Neural cell (in vitro differentiated cells): ENCODE measurements around the gene FCRL4. TPM values are rescaled to one million over a fixed set of nuclear protein-coding genes. Genes with fewer than 3 reads are reported as not detected.
"Not testable (repeated sequence)": the region's sequence is repeated elsewhere in the genome, so short reads cannot be mapped to it uniquely, and the experiment has no call there.

Source experiments
- H2AFZ ChIP-seq: fragments of 200-600, 300-800 bp; sonication (generic), shearing (Covaris generic); 2 replicates; pipeline ENCODE4 v1.6.0; 2014; ENCODE audit warnings: low read depth, mild to moderate bottlenecking, antibody characterized with exemption, low read length, moderate library complexity
- H3F3A ChIP-seq: fragments of 200-600 bp; shearing (Covaris generic); 2 replicates; pipeline ENCODE4 v1.6.1; 2016; ENCODE audit warnings: mild to moderate bottlenecking, moderate library complexity, mixed read lengths, antibody characterized with exemption, low read length; ENCODE audit not compliant: insufficient read depth, poor library complexity, severe bottlenecking
- H3K27ac ChIP-seq: fragments of 200-600, 300-800 bp; sonication (generic), shearing (Covaris generic); 2 replicates; pipeline ENCODE4 v1.5.1; 2014; ENCODE audit warnings: mild to moderate bottlenecking, low read length, moderate library complexity
- H3K27me3 ChIP-seq: fragments of 300-800, 200-600 bp; sonication (generic), shearing (Covaris generic); 2 replicates; pipeline ENCODE4 v1.6.0; 2014; ENCODE audit warnings: mild to moderate bottlenecking, low read depth, low read length, moderate library complexity; ENCODE audit not compliant: insufficient read depth
- H3K36me3 ChIP-seq: fragments of 300-800, 200-600 bp; sonication (generic), shearing (Covaris generic); 2 replicates; pipeline ENCODE4 v1.5.1; 2014; ENCODE audit warnings: mild to moderate bottlenecking, antibody characterized with exemption, low read length, moderate library complexity; ENCODE audit not compliant: insufficient read depth
- H3K4me2 ChIP-seq: fragments of 300-800, 200-600 bp; sonication (generic), shearing (Covaris generic); 2 replicates; pipeline ENCODE4 v1.6.0; 2014; ENCODE audit warnings: mild to moderate bottlenecking, low read length
- H3K4me3 ChIP-seq: fragments of 300-800, 200-600 bp; sonication (generic), shearing (Covaris generic); 2 replicates; pipeline ENCODE4 v1.5.1; 2014; ENCODE audit warnings: mild to moderate bottlenecking, low read length, moderate library complexity
- H3K79me2 ChIP-seq: fragments of 200-600 bp; shearing (Covaris generic); replicated peaks from 2 replicates; pipeline ENCODE4 v1.6.0; 2014; ENCODE audit warnings: mild to moderate bottlenecking, low read length, moderate library complexity; ENCODE audit not compliant: insufficient read depth
- H3K9ac ChIP-seq: fragments of 300-800, 200-600 bp; sonication (generic), shearing (Covaris generic); 2 replicates; pipeline ENCODE4 v1.6.1; 2016; ENCODE audit warnings: mild to moderate bottlenecking, low read length, mixed read lengths
- H3K9me2 ChIP-seq: fragments of 200-600 bp; shearing (Covaris generic); 2 replicates; pipeline ENCODE4 v1.6.1; 2016; ENCODE audit warnings: mild to moderate bottlenecking, low read length, mixed read lengths; ENCODE audit not compliant: insufficient read depth
- H3K9me3 ChIP-seq: fragments of 200-600, 300-800 bp; sonication (generic), shearing (Covaris generic); 2 replicates; pipeline ENCODE4 v1.6.1; 2016; ENCODE audit warnings: mild to moderate bottlenecking, mixed run types, low read length, moderate library complexity, mixed read lengths
- H4K20me1 ChIP-seq: fragments of 200-600 bp; shearing (Covaris generic); 2 replicates; pipeline ENCODE4 v1.6.1; 2016; ENCODE audit warnings: mild to moderate bottlenecking, mixed run types; ENCODE audit not compliant: insufficient read depth
- CTCF ChIP-seq: fragments of 450-650 bp; IDR thresholded peaks from 2 replicates; pipeline ENCODE4 v1.5.1; 2014; ENCODE audit warnings: antibody characterized with exemption, mild to moderate bottlenecking, moderate library complexity; ENCODE audit not compliant: poor library complexity, severe bottlenecking
- EP300 ChIP-seq: fragments of 450-650 bp; conservative IDR thresholded peaks from 2 replicates; pipeline ENCODE4 v1.6.1; 2014; ENCODE audit warnings: antibody characterized with exemption, mild to moderate bottlenecking, moderate library complexity; ENCODE audit not compliant: poor library complexity, severe bottlenecking
- EZH2 ChIP-seq: fragments of 200-600, 300-800 bp; shearing (Covaris generic), sonication (generic); IDR thresholded peaks from 2 replicates; pipeline ENCODE4 v1.6.1; 2014; ENCODE audit warnings: antibody characterized with exemption, low read length, borderline replicate concordance, mild to moderate bottlenecking; ENCODE audit not compliant: insufficient read depth, poor library complexity, severe bottlenecking
- MXI1 ChIP-seq: fragments of 450-650 bp; conservative IDR thresholded peaks from 2 replicates; pipeline ENCODE4 v1.6.1; 2014; ENCODE audit warnings: antibody characterized with exemption, mild to moderate bottlenecking; ENCODE audit not compliant: poor library complexity, severe bottlenecking
- POLR2AphosphoS5 ChIP-seq: IDR thresholded peaks from 2 replicates; pipeline ENCODE4 v1.6.1; 2012
- RAD21 ChIP-seq: fragments of 450-650 bp; conservative IDR thresholded peaks from 2 replicates; pipeline ENCODE4 v1.6.1; 2014; ENCODE audit warnings: antibody characterized with exemption, mild to moderate bottlenecking, moderate library complexity
- SMC3 ChIP-seq: fragments of 450-650 bp; conservative IDR thresholded peaks from 2 replicates; pipeline ENCODE4 v1.6.1; 2014; ENCODE audit warnings: antibody characterized with exemption, mild to moderate bottlenecking, moderate library complexity; ENCODE audit not compliant: poor library complexity
- TAF1 ChIP-seq: IDR thresholded peaks from 2 replicates; pipeline ENCODE4 v1.6.1; 2012; ENCODE audit warnings: low read depth
- polyA plus RNA-seq: library from polyadenylated mRNA; depleted of rRNA; stranded (reverse); fragments of >200 nt; gene quantifications from 2 replicates; pipeline ENCODE4 v1.2.3, GENCODE V29; 2014
- TF ChIP-seq, protein P1 (sequence below): IDR thresholded peaks from 2 replicates; pipeline ENCODE4 v1.6.1; 2012; ENCODE audit warnings: borderline replicate concordance

FCRL4 gene
- polyA plus RNA-seq, 1 donor from 2014 or later = not detected

GRCh38 chr1:157558119-157558518, 39.8 kb downstream of the FCRL4 start:
- Histone ChIP-seq H3F3A (no peaks in the 10 kb centered on the region), H2AFZ (no peak overlapping the region), H3K9ac (no peak overlapping the region), H3K4me2 (no peak overlapping the region), H3K9me2 (no peaks in the 10 kb centered on the region), H3K27me3 (no peaks in the 10 kb centered on the region), H3K27ac (no peak overlapping the region), H3K4me3 (no peak overlapping the region), H3K36me3 (no peaks in the 10 kb centered on the region), H3K9me3 (no peaks in the 10 kb centered on the region), H3K79me2 (no peaks in the 10 kb centered on the region), H4K20me1 (no peaks in the 10 kb centered on the region)
- TF ChIP-seq RAD21 (no peak), CTCF (no peak), MXI1 (no peak), POLR2AphosphoS5 (no peak), EZH2 (no peak), TAF1 (no peak), SMC3 (no peak)
- TF ChIP-seq, protein P1, sequence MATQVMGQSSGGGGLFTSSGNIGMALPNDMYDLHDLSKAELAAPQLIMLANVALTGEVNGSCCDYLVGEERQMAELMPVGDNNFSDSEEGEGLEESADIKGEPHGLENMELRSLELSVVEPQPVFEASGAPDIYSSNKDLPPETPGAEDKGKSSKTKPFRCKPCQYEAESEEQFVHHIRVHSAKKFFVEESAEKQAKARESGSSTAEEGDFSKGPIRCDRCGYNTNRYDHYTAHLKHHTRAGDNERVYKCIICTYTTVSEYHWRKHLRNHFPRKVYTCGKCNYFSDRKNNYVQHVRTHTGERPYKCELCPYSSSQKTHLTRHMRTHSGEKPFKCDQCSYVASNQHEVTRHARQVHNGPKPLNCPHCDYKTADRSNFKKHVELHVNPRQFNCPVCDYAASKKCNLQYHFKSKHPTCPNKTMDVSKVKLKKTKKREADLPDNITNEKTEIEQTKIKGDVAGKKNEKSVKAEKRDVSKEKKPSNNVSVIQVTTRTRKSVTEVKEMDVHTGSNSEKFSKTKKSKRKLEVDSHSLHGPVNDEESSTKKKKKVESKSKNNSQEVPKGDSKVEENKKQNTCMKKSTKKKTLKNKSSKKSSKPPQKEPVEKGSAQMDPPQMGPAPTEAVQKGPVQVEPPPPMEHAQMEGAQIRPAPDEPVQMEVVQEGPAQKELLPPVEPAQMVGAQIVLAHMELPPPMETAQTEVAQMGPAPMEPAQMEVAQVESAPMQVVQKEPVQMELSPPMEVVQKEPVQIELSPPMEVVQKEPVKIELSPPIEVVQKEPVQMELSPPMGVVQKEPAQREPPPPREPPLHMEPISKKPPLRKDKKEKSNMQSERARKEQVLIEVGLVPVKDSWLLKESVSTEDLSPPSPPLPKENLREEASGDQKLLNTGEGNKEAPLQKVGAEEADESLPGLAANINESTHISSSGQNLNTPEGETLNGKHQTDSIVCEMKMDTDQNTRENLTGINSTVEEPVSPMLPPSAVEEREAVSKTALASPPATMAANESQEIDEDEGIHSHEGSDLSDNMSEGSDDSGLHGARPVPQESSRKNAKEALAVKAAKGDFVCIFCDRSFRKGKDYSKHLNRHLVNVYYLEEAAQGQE = no peak

- Histone ChIP-seq H4K20me1 (no peaks in the 10 kb centered on the region), H3K9ac (no peak within 1 kb of the TSS), H3K36me3 (no peaks in the 10 kb centered on the region), H3K4me2 (no peak within 1 kb of the TSS), H3K27me3 (no peaks in the 10 kb centered on the region), H3K9me2 (no peaks in the 10 kb centered on the region), H3K79me2 (no peaks in the 10 kb centered on the region), H3K27ac (no peak within 1 kb of the TSS), H3K4me3 (no peak within 1 kb of the TSS), H3K9me3 (no peaks in the 10 kb centered on the region), H3F3A (no peaks in the 10 kb centered on the region), H2AFZ (no peak within 1 kb of the TSS)
- TF ChIP-seq RAD21 = no peak
- TF ChIP-seq EP300 = no peak
- no peak for TF ChIP-seq MXI1
- no peak for TF ChIP-seq TAF1
- TF ChIP-seq POLR2AphosphoS5 = no peak
- no peak for TF ChIP-seq SMC3
- TF ChIP-seq, protein P1 = no peak
- no peak for TF ChIP-seq EZH2
- TF ChIP-seq CTCF = no peak
These were observed 45.9 kb downstream of the FCRL4 start, which contains the start of gene FCRL5 for GRCh38 chr1:157551694-157552693. FCRL5 (minus strand) TSS chr1:157552515; CDS start chr1:157552362, 153 bp downstream.

GRCh38 chr1:157548081-157548480, 49.8 kb downstream of the FCRL4 start:
- H2AFZ ChIP-seq, H3K27me3 ChIP-seq: not testable (repeated sequence)

More at GRCh38 chr1:157548081-157548480, 49.8 kb downstream of the FCRL4 start:
- not testable (repeated sequence) for H3F3A ChIP-seq, H4K20me1 ChIP-seq, H3K9me2 ChIP-seq, H3K36me3 ChIP-seq, H3K9ac ChIP-seq, H3K27ac ChIP-seq, H3K9me3 ChIP-seq, H3K79me2 ChIP-seq, H3K4me3 ChIP-seq, H3K4me2 ChIP-seq
